Erythroblast (primary cell): ENCODE results near the gene SLC9A3.

Source experiments
- GATA1 ChIP-seq: IDR thresholded peaks from 2 replicates; pipeline ENCODE4 v1.6.1; 2011; ENCODE audit warnings: low read depth, mild to moderate bottlenecking, control low read depth, low read length, moderate library complexity
- POLR2A ChIP-seq: IDR thresholded peaks from 2 replicates; pipeline ENCODE4 v1.6.1; 2011; ENCODE audit warnings: mild to moderate bottlenecking, low read length

DNA sequence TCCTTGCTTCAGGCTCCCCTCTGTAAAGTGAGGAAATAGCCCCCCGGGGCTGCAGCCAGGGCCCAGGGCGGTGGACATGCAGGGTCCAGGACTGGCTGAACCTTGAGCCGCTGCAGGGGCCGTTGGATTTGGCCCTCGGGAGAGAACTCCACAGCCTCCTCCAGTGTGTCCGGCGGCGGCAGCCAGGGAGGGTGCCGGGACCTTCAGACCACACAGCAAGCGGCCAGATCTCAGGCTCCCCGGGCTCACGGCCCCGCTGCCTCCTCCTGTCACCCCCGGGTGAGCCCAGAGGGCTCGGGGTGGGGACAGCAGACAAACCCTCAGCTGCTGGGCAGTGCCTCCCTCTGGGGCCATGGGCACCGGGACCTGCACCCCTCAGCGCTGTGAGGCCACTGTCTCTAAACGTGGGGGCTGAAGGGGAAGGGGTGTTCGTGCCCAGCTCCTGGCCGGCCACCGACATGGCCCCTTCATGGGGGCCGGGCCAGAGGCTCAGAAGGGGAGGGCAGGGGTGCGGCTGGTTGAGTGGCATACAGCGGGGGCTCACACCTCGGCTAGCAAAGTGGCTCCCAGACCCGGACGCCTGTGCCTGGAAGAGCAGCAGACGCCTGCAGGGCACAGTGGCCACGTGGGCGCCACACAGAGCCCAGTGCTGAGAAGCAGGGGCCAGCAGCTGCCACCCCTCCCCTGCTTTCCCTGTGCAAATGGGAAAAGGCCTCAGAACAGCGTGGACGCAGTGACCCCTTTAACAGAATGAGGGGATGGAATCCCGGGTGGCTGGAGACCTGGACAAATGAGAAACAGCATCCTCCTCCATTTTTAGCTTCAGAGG is 19.7 kb downstream of the SLC9A3 start:
- no peak for TF ChIP-seq POLR2A
- no peak for TF ChIP-seq GATA1
